Loucy (cell line): Measurements from ENCODE around the gene EDIL3.
"Not testable (repeated sequence)": the region's sequence is repeated elsewhere in the genome, so short reads cannot be mapped to it uniquely, and the experiment has no call there.

Experiments used
- H2AFZ ChIP-seq: fragments of 200-600 bp; sonication (generic); 2 replicates; pipeline ENCODE4 v1.6.0; 2016; ENCODE audit warnings: antibody characterized with exemption, mild to moderate bottlenecking, low read length, moderate library complexity
- H3F3A ChIP-seq: fragments of 200-600 bp; 2 replicates; pipeline ENCODE4 v1.6.0; 2016; ENCODE audit warnings: antibody characterized with exemption, low read depth, mild to moderate bottlenecking
- H3K27me3 ChIP-seq: fragments of 200-600 bp; sonication (generic); 2 replicates; pipeline ENCODE4 v1.6.1; 2014; ENCODE audit warnings: low read length, mild to moderate bottlenecking; ENCODE audit not compliant: insufficient read depth, poor library complexity, severe bottlenecking
- H3K36me3 ChIP-seq: fragments of 200-600 bp; sonication (generic); 2 replicates; pipeline ENCODE4 v1.6.1; 2016; ENCODE audit warnings: low read length; ENCODE audit not compliant: insufficient read depth
- H3K4me1 ChIP-seq: fragments of 200-600 bp; sonication (generic); 2 replicates; pipeline ENCODE4 v1.5.1; 2014; ENCODE audit warnings: low read length, mild to moderate bottlenecking; ENCODE audit not compliant: insufficient read depth, poor library complexity, severe bottlenecking
- H3K4me2 ChIP-seq: fragments of 200-600 bp; sonication (generic); 2 replicates; pipeline ENCODE4 v1.6.0; 2014; ENCODE audit warnings: antibody characterized with exemption, low read length, low read depth, mild to moderate bottlenecking; ENCODE audit not compliant: poor library complexity, severe bottlenecking
- H3K4me3 ChIP-seq: fragments of 200-600 bp; sonication (generic); 2 replicates; pipeline ENCODE4 v1.5.1; 2014; ENCODE audit warnings: low read length, mild to moderate bottlenecking, mixed read lengths; ENCODE audit not compliant: poor library complexity, severe bottlenecking
- H3K79me2 ChIP-seq: fragments of 200-600 bp; sonication (generic); 2 replicates; pipeline ENCODE4 v1.6.1; 2014; ENCODE audit warnings: low read length; ENCODE audit not compliant: insufficient read depth
- H3K9ac ChIP-seq: fragments of 200-600 bp; sonication (generic); 2 replicates; pipeline ENCODE4 v1.6.0; 2014; ENCODE audit warnings: mild to moderate bottlenecking, low read depth, low read length, moderate library complexity; ENCODE audit not compliant: poor library complexity, severe bottlenecking
- H3K9me2 ChIP-seq: fragments of 200-600 bp; sonication (generic); replicated peaks from 2 replicates; pipeline ENCODE4 v1.6.1; 2016; ENCODE audit warnings: low read depth, low read length, mixed read lengths
- H3K9me3 ChIP-seq: fragments of 200-600 bp; sonication (generic); 2 replicates; pipeline ENCODE4 v1.6.1; 2014; ENCODE audit warnings: mild to moderate bottlenecking, antibody characterized with exemption, low read length, low read depth; ENCODE audit not compliant: insufficient read depth
- H4K20me1 ChIP-seq: fragments of 200-600 bp; sonication (generic); 2 replicates; pipeline ENCODE4 v1.6.0; 2014; ENCODE audit warnings: antibody characterized with exemption, low read length, mild to moderate bottlenecking; ENCODE audit not compliant: insufficient read depth, poor library complexity, severe bottlenecking
- CTCF ChIP-seq: fragments of 200-600 bp; sonication (generic); conservative IDR thresholded peaks from 2 replicates; pipeline ENCODE4 v1.5.1; 2014; ENCODE audit warnings: mild to moderate bottlenecking, antibody characterized with exemption, low read length
- EZH2phosphoT487 ChIP-seq: fragments of 200-600 bp; IDR thresholded peaks from 2 replicates; pipeline ENCODE4 v1.6.1; 2018; ENCODE audit warnings: antibody characterized with exemption, mild to moderate bottlenecking, moderate library complexity, borderline replicate concordance

The EDIL3 gene

GRCh38 chr5:84032324-84032723 is 352.4 kb downstream of the EDIL3 start:
- no peaks in the 10 kb centered on the region for H3K9me2 ChIP-seq
- no peaks in the 10 kb centered on the region for H3K27me3 ChIP-seq
- no peaks in the 10 kb centered on the region for H3F3A ChIP-seq
- H3K36me3 ChIP-seq: no peaks in the 10 kb centered on the region
- no peak for TF ChIP-seq CTCF
- TF ChIP-seq EZH2phosphoT487: no peak
- no peak overlapping the region for H2AFZ ChIP-seq
- no peaks in the 10 kb centered on the region for H4K20me1 ChIP-seq
- H3K79me2 ChIP-seq: no peaks in the 10 kb centered on the region
- no peak overlapping the region for H3K4me2 ChIP-seq
- no peak overlapping the region for H3K4me3 ChIP-seq
- no peaks in the 10 kb centered on the region for H3K9me3 ChIP-seq
- no peaks in the 10 kb centered on the region for H3K4me1 ChIP-seq
- no peak overlapping the region for H3K9ac ChIP-seq

GRCh38 chr5:84028093-84028492 is 356.6 kb downstream of the EDIL3 start:
- Histone ChIP-seq H3K4me3 (no peak overlapping the region), H2AFZ (no peak overlapping the region), H4K20me1 (no peaks in the 10 kb centered on the region), H3K79me2 (no peaks in the 10 kb centered on the region), H3K27me3 (no peaks in the 10 kb centered on the region), H3K9me2 (no peaks in the 10 kb centered on the region), H3K9ac (no peak overlapping the region), H3K9me3 (no peaks in the 10 kb centered on the region), H3K4me1 (no peaks in the 10 kb centered on the region), H3F3A (no peaks in the 10 kb centered on the region), H3K4me2 (no peak overlapping the region), H3K36me3 (no peaks in the 10 kb centered on the region)
- TF ChIP-seq EZH2phosphoT487: no peak
- no peak for TF ChIP-seq CTCF

GRCh38 chr5:84018521-84018920 is 366.2 kb downstream of the EDIL3 start:
- H3K27me3 ChIP-seq, H2AFZ ChIP-seq, H3K4me2 ChIP-seq, H4K20me1 ChIP-seq, H3K4me1 ChIP-seq, H3K4me3 ChIP-seq, H3K79me2 ChIP-seq, H3K9ac ChIP-seq, H3K36me3 ChIP-seq, H3K9me3 ChIP-seq, H3K9me2 ChIP-seq, H3F3A ChIP-seq: not testable (repeated sequence)

- Histone ChIP-seq H3F3A (no peaks in the 10 kb centered on the region), H3K27me3 (no peaks in the 10 kb centered on the region), H3K9me2 (no peaks in the 10 kb centered on the region), H3K4me1 (no peaks in the 10 kb centered on the region), H4K20me1 (no peaks in the 10 kb centered on the region), H3K9me3 (no peaks in the 10 kb centered on the region), H2AFZ (no peak overlapping the region), H3K9ac (no peak overlapping the region), H3K4me3 (no peak overlapping the region), H3K4me2 (no peak overlapping the region), H3K36me3 (no peaks in the 10 kb centered on the region), H3K79me2 (no peaks in the 10 kb centered on the region)
- TF ChIP-seq CTCF (no peak), EZH2phosphoT487 (no peak)
Measured at GRCh38 chr5:84017523-84018172, 367.0 kb downstream of the EDIL3 start.
